ENCODE measurements around the gene LTB4R.

Gene LTB4R
- 19.4 to 33.6 (median 27.7) reads per million in 4 experiments for total RNA-seq

GRCh38 chr14:24310646-24311604, at the start of gene LTB4R:
LTB4R (plus strand) TSS chr14:24311502; CDS start chr14:24315652, 4,150 bp downstream.
- DNase-seq, result peak; percentile 37

- no peak for DNase-seq
Measured at GRCh38 chr14:24261969-24262327, 49.4 kb upstream of the LTB4R start.

GRCh38 chr14:24262821-24263733, 48.2 kb upstream of the LTB4R start, which contains the start of gene TGM1:
TGM1 (minus strand) TSS chr14:24263177; CDS start chr14:24262352, 825 bp downstream.
- DNase-seq, result no peak

- DNase-seq, result no peak
Measured at GRCh38 chr14:24263848-24264247, 47.5 kb upstream of the LTB4R start.

- no peak for DNase-seq
Measured at GRCh38 chr14:24264298-24264697, 47.0 kb upstream of the LTB4R start.

- no peak for DNase-seq
Measured at GRCh38 chr14:24266344-24267244, 44.7 kb upstream of the LTB4R start.

GRCh38 chr14:24267516-24267915, 43.8 kb upstream of the LTB4R start:
- no peak for DNase-seq

GRCh38 chr14:24268225-24268624, 43.1 kb upstream of the LTB4R start:
- no peak for DNase-seq

GRCh38 chr14:24269368-24269767, 41.9 kb upstream of the LTB4R start:
- no peak for DNase-seq

GRCh38 chr14:24269910-24270536, 41.3 kb upstream of the LTB4R start:
- DNase-seq, result no peak

- no peak for DNase-seq
Measured at GRCh38 chr14:24270537-24271133, 40.7 kb upstream of the LTB4R start.

- DNase-seq, result peak; percentile 84
Measured at GRCh38 chr14:24271134-24271833, 40.0 kb upstream of the LTB4R start, which contains the start of gene RABGGTA. RABGGTA (minus strand) TSS chr14:24271597; CDS start chr14:24271115, 482 bp downstream.

GRCh38 chr14:24271834-24272263, 39.5 kb upstream of the LTB4R start:
- no peak for DNase-seq

GRCh38 chr14:24272467-24272866, 38.8 kb upstream of the LTB4R start:
- DNase-seq, result no peak

GRCh38 chr14:24273422-24273998, 37.8 kb upstream of the LTB4R start:
- no peak for DNase-seq

- no peak for DNase-seq
Measured at GRCh38 chr14:24274101-24274543, 37.2 kb upstream of the LTB4R start.

GRCh38 chr14:24277071-24277470, 34.2 kb upstream of the LTB4R start:
- DNase-seq, result no peak

GRCh38 chr14:24277606-24278321, 33.5 kb upstream of the LTB4R start:
- no peak for DNase-seq

- no peak for DNase-seq
Measured at GRCh38 chr14:24278424-24278823, 32.9 kb upstream of the LTB4R start.

Data from effector CD8-positive, alpha-beta T cell (primary cell).